NCI-H748 treated with DMSO at 0.1 percent for 48 hours (cell line): ENCODE results near the gene MYH15.

Experiments
- DNase-seq: peaks from one replicate; lab custom pipeline; 2025; lab: John Stamatoyannopoulos, UW

The MYH15 gene

GRCh38 chr3:108334701-108335100 is 175.7 kb downstream of the MYH15 start:
- DNase-seq = no peak

DNA sequence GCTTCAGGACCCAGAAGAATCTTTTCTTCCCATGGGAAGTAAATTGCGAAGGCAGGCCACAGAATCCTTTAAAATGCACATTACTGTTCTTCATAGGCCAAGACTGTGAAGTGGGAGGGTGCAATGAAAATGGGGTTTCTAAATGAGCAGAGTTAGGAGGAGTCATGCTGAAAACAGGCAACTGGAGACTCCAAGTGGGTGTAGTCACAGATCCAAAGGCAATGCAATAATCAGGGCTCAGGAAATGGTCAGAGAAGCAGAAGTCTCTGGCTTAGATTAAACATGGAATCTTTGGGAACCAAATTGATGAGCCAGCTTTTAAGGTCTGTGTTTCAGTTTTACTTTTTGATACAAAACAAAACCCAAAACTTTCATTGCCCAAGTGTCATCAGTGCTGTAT is 176.4 kb downstream of the MYH15 start:
- DNase-seq = no peak

- DNase-seq = no peak
These were observed 178.6 kb downstream of the MYH15 start for GRCh38 chr3:108331792-108332191.
